ENCODE data around the gene ARHGEF28. TPM values are rescaled to one million over a fixed set of nuclear protein-coding genes. Genes with fewer than 3 reads are reported as not detected.

Gene ARHGEF28
- total RNA-seq, 1 experiment from 2014 or later: 6.1 TPM

- Histone ChIP-seq H3K9ac (ENCODE audit: low read length) (no peak overlapping the region), H3K36me3 (ENCODE audit: control insufficient read depth in 1 of 2, insufficient read depth in 2 of 2, low read length in 2 of 2) (no peaks in the 10 kb centered on the region), H3K27ac (ENCODE audit: low read depth, low read length) (no peak overlapping the region), H3K9me2 (ENCODE audit: insufficient read depth) (no peaks in the 10 kb centered on the region), H3K9me3 (ENCODE audit: control insufficient read depth in 1 of 2, insufficient read depth in 1 of 2, low read depth in 1 of 2, low read length in 2 of 2) (no peaks in the 10 kb centered on the region), H3K27me3 (ENCODE audit: insufficient read depth, low read length) (no peaks in the 10 kb centered on the region), H2AFZ (ENCODE audit: low read depth, low read length, poor library complexity, severe bottlenecking) (no peak overlapping the region), H4K20me1 (ENCODE audit: insufficient read depth) (no peaks in the 10 kb centered on the region), H3K4me2 (ENCODE audit: low read length) (no peak overlapping the region), H3K4me3 (replicated peaks in 1 of 2; ENCODE audit: low read depth in 1 of 2, low read length in 2 of 2) (no peak overlapping the region), H3K4me1 (ENCODE audit: control insufficient read depth in 1 of 2, insufficient read depth in 2 of 2, low read length in 2 of 2) (peaks cover 10 to 14% of the 10 kb centered on the region in 2 experiments; a peak in 3 of 4 replicates), H3K79me2 (ENCODE audit: insufficient read depth, low read length) (no peaks in the 10 kb centered on the region)
- POLR2A ChIA-PET: no interaction called here
- TF ChIP-seq YY1 (IDR thresholded peaks at IDR 0.05; ENCODE audit: extremely low read depth, insufficient replicate concordance, low read depth, low read length) (no peak), REST (IDR thresholded peaks at IDR 0.05; ENCODE audit: low read depth) (no peak), EZH2phosphoT487 (IDR thresholded peaks at IDR 0.05; ENCODE audit: borderline replicate concordance) (no peak), ZBTB33 (IDR thresholded peaks at IDR 0.05; ENCODE audit: extremely low read depth, insufficient replicate concordance, low read length) (no peak), SIN3A (IDR thresholded peaks at IDR 0.05; ENCODE audit: low read depth) (no peak), POLR2AphosphoS5 (IDR thresholded peaks at IDR 0.05; ENCODE audit: low read depth, low read length) (no peak), JUND (IDR thresholded peaks at IDR 0.05) (no peak), TCF7L2 (IDR thresholded peaks at IDR 0.05; ENCODE audit: borderline replicate concordance, extremely low read depth, insufficient read depth, insufficient read length) (no peak), FOSL1 (IDR thresholded peaks at IDR 0.05; ENCODE audit: low read depth) (no peak), ZNF274 (IDR thresholded peaks at IDR 0.05; ENCODE audit: low read depth, low read length) (no peak), EZH2 (IDR thresholded peaks at IDR 0.05) (no peak), ELF1 (IDR thresholded peaks at IDR 0.05; ENCODE audit: borderline replicate concordance, low read depth) (no peak), ZFX (IDR thresholded peaks at IDR 0.05) (no peak)
- ATAC-seq (no peak), DNase-seq (ENCODE audit: low read depth, low spot score) (no peak)
- RAD21 ChIA-PET (ENCODE audit: low non-redundant PET in 1 of 2, low total read pairs in 2 of 2, uncharacterized antibody in 2 of 2, unreplicated experiment in 2 of 2): no interaction called here
- intact Hi-C loops (cut with micrococcal nuclease): loop anchor here (10.0 kb wide), 2 partner anchors 311 to 1359 kb away; no protein-coding TSS in a partner anchor
- CTCF ChIA-PET: interaction anchor here (1.0 kb wide), 1 partner anchor 735 kb away, joined by 5 read pairs; the partner anchor contains the start of gene ENC1
- no TSS peak for BruUV-seq (replicated peaks)
Measured at GRCh38 chr5:73906277-73906676, 280.3 kb downstream of the ARHGEF28 start.
